ENCODE measurements around the gene PARN. TPM values are rescaled to one million over a fixed set of nuclear protein-coding genes. Genes with fewer than 3 reads are reported as not detected.

Gene PARN
- polyA plus RNA-seq, 1 donor from 2014 or later: 22.3 TPM

GRCh38 chr16:14394834-14395233 lies 235.2 kb downstream of the PARN start:
- H3K9ac ChIP-seq (ENCODE audit: low read length): no peak overlapping the region
- no peaks in the 10 kb centered on the region for H3K36me3 ChIP-seq (ENCODE audit: insufficient read depth, low read length)
- H3K27ac ChIP-seq (ENCODE audit: low read length): no peak overlapping the region
- TF ChIP-seq EP300 (conservative IDR thresholded peaks at IDR 0.05; ENCODE audit: poor library complexity, severe bottlenecking) (no peak), MXI1 (conservative IDR thresholded peaks at IDR 0.05; ENCODE audit: poor library complexity, severe bottlenecking) (no peak), SMC3 (conservative IDR thresholded peaks at IDR 0.05; ENCODE audit: poor library complexity) (no peak), EZH2 (IDR thresholded peaks at IDR 0.05; ENCODE audit: borderline replicate concordance, insufficient read depth, low read length, poor library complexity, severe bottlenecking) (no peak), POLR2AphosphoS5 (IDR thresholded peaks at IDR 0.05) (no peak), CTCF (IDR thresholded peaks at IDR 0.05; ENCODE audit: poor library complexity, severe bottlenecking) (no peak), RAD21 (conservative IDR thresholded peaks at IDR 0.05) (no peak), TAF1 (IDR thresholded peaks at IDR 0.05; ENCODE audit: low read depth) (no peak)
- TF ChIP-seq, protein P1, sequence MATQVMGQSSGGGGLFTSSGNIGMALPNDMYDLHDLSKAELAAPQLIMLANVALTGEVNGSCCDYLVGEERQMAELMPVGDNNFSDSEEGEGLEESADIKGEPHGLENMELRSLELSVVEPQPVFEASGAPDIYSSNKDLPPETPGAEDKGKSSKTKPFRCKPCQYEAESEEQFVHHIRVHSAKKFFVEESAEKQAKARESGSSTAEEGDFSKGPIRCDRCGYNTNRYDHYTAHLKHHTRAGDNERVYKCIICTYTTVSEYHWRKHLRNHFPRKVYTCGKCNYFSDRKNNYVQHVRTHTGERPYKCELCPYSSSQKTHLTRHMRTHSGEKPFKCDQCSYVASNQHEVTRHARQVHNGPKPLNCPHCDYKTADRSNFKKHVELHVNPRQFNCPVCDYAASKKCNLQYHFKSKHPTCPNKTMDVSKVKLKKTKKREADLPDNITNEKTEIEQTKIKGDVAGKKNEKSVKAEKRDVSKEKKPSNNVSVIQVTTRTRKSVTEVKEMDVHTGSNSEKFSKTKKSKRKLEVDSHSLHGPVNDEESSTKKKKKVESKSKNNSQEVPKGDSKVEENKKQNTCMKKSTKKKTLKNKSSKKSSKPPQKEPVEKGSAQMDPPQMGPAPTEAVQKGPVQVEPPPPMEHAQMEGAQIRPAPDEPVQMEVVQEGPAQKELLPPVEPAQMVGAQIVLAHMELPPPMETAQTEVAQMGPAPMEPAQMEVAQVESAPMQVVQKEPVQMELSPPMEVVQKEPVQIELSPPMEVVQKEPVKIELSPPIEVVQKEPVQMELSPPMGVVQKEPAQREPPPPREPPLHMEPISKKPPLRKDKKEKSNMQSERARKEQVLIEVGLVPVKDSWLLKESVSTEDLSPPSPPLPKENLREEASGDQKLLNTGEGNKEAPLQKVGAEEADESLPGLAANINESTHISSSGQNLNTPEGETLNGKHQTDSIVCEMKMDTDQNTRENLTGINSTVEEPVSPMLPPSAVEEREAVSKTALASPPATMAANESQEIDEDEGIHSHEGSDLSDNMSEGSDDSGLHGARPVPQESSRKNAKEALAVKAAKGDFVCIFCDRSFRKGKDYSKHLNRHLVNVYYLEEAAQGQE (IDR thresholded peaks at IDR 0.05; ENCODE audit: borderline replicate concordance): no peak
- H3K27me3 ChIP-seq (ENCODE audit: insufficient read depth, low read depth, low read length): no peaks in the 10 kb centered on the region
- H3K4me3 ChIP-seq (ENCODE audit: low read length): no peak overlapping the region
- H3F3A ChIP-seq (ENCODE audit: insufficient read depth, low read length, poor library complexity, severe bottlenecking): no peaks in the 10 kb centered on the region
- no peaks in the 10 kb centered on the region for H3K79me2 ChIP-seq (replicated peaks; ENCODE audit: insufficient read depth, low read length)
- no peaks in the 10 kb centered on the region for H3K9me3 ChIP-seq (ENCODE audit: low read length)
- no peak overlapping the region for H3K4me2 ChIP-seq (ENCODE audit: low read length)
- H2AFZ ChIP-seq (ENCODE audit: low read depth, low read length): no peak overlapping the region
- no peaks in the 10 kb centered on the region for H4K20me1 ChIP-seq (ENCODE audit: insufficient read depth)
- H3K9me2 ChIP-seq (ENCODE audit: insufficient read depth, low read length): no peaks in the 10 kb centered on the region

DNA sequence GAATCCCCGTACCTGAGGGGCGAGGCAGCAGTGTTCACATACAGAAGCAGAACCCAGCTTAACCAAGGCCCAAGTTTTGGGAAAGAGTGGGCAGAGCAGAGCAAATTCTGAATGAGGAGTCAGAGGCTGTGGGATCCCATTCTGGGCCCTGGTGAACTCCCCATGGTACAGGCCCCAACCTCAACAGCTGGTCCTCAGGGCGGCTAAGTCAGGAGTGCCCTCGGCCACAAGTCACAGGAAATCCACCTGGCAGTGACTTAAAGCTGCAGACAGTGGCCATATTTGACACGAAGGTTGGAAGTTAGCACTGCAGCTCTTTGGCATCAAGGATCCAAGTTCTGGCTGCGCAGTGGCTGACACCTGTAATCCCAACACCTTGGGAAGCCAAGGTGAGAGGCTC lies 237.1 kb downstream of the PARN start:
- Histone ChIP-seq H3K27ac (ENCODE audit: low read length) (no peak overlapping the region), H3K4me2 (ENCODE audit: low read length) (no peak overlapping the region), H3K9me3 (ENCODE audit: low read length) (no peaks in the 10 kb centered on the region)

More for the DNA sequence above, 237.1 kb downstream of the PARN start:
- no peaks in the 10 kb centered on the region for H3K36me3 ChIP-seq (ENCODE audit: insufficient read depth, low read length)
- no peaks in the 10 kb centered on the region for H3F3A ChIP-seq (ENCODE audit: insufficient read depth, low read length, poor library complexity, severe bottlenecking)
- H3K9ac ChIP-seq (ENCODE audit: low read length): no peak overlapping the region
- H3K9me2 ChIP-seq (ENCODE audit: insufficient read depth, low read length): no peaks in the 10 kb centered on the region
- TF ChIP-seq, protein P1 (IDR thresholded peaks at IDR 0.05; ENCODE audit: borderline replicate concordance): no peak
- TF ChIP-seq EZH2 (IDR thresholded peaks at IDR 0.05; ENCODE audit: borderline replicate concordance, insufficient read depth, low read length, poor library complexity, severe bottlenecking) (no peak), SMC3 (conservative IDR thresholded peaks at IDR 0.05; ENCODE audit: poor library complexity) (no peak), EP300 (conservative IDR thresholded peaks at IDR 0.05; ENCODE audit: poor library complexity, severe bottlenecking) (no peak), POLR2AphosphoS5 (IDR thresholded peaks at IDR 0.05) (no peak), RAD21 (conservative IDR thresholded peaks at IDR 0.05) (no peak), TAF1 (IDR thresholded peaks at IDR 0.05; ENCODE audit: low read depth) (no peak), CTCF (IDR thresholded peaks at IDR 0.05; ENCODE audit: poor library complexity, severe bottlenecking) (no peak), MXI1 (conservative IDR thresholded peaks at IDR 0.05; ENCODE audit: poor library complexity, severe bottlenecking) (no peak)
- H3K4me3 ChIP-seq (ENCODE audit: low read length): no peak overlapping the region
- no peaks in the 10 kb centered on the region for H3K79me2 ChIP-seq (replicated peaks; ENCODE audit: insufficient read depth, low read length)
- no peaks in the 10 kb centered on the region for H4K20me1 ChIP-seq (ENCODE audit: insufficient read depth)
- no peak overlapping the region for H2AFZ ChIP-seq (ENCODE audit: low read depth, low read length)
- H3K27me3 ChIP-seq (ENCODE audit: insufficient read depth, low read depth, low read length): no peaks in the 10 kb centered on the region

Measured in neural cell (in vitro differentiated cells).